OCI-LY7 (cell line): ENCODE measurements around the gene DUS1L.

ENCODE experiments used
- EZH2phosphoT487 ChIP-seq: fragments of 200-600 bp; sonication (generic); IDR thresholded peaks from 2 replicates; pipeline ENCODE4 v1.6.1; 2018; ENCODE audit warnings: low read depth, borderline replicate concordance, mild to moderate bottlenecking, mixed run types, antibody characterized with exemption, low read length, moderate library complexity, mixed read lengths
- TF ChIP-seq, protein P1 (sequence below): fragments of 200-600 bp; sonication (generic); conservative IDR thresholded peaks from 2 replicates; pipeline ENCODE4 v1.5.1; 2014; ENCODE audit warnings: mild to moderate bottlenecking, antibody characterized with exemption, low read length, moderate library complexity, mixed read lengths

DNA sequence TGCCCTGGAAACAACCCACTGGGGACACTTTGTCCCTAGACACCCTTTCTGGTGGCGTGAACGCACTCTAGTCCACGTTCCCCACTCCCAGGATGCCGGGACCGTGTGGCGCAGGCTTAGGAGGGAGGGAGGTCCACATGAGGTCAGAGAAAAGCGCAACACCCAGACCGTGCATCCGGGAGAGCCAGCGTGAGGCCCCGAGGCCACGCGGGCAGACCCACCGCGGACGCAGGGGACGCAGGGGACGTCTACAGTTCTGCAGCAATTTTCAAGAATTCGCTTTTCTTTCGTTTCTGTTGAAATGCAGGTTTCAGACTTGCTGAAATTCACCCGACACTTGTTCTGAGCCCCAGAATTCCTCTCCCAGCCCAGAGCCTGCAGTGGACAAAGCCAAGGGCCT, 18.7 kb downstream of the DUS1L start:
- TF ChIP-seq, protein P1, sequence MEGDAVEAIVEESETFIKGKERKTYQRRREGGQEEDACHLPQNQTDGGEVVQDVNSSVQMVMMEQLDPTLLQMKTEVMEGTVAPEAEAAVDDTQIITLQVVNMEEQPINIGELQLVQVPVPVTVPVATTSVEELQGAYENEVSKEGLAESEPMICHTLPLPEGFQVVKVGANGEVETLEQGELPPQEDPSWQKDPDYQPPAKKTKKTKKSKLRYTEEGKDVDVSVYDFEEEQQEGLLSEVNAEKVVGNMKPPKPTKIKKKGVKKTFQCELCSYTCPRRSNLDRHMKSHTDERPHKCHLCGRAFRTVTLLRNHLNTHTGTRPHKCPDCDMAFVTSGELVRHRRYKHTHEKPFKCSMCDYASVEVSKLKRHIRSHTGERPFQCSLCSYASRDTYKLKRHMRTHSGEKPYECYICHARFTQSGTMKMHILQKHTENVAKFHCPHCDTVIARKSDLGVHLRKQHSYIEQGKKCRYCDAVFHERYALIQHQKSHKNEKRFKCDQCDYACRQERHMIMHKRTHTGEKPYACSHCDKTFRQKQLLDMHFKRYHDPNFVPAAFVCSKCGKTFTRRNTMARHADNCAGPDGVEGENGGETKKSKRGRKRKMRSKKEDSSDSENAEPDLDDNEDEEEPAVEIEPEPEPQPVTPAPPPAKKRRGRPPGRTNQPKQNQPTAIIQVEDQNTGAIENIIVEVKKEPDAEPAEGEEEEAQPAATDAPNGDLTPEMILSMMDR = no peak
- TF ChIP-seq EZH2phosphoT487 = no peak
